COLO668 (cell line): ENCODE results near the gene CFHR4.
"Not testable (repeated sequence)": the region's sequence is repeated elsewhere in the genome, so short reads cannot be mapped to it uniquely, and the experiment has no call there.

Experiments
- DNase-seq: peaks from one replicate; lab custom pipeline; 2025; ENCODE audit not compliant: unreplicated experiment; lab: John Stamatoyannopoulos, UW

CFHR4 gene

DNA sequence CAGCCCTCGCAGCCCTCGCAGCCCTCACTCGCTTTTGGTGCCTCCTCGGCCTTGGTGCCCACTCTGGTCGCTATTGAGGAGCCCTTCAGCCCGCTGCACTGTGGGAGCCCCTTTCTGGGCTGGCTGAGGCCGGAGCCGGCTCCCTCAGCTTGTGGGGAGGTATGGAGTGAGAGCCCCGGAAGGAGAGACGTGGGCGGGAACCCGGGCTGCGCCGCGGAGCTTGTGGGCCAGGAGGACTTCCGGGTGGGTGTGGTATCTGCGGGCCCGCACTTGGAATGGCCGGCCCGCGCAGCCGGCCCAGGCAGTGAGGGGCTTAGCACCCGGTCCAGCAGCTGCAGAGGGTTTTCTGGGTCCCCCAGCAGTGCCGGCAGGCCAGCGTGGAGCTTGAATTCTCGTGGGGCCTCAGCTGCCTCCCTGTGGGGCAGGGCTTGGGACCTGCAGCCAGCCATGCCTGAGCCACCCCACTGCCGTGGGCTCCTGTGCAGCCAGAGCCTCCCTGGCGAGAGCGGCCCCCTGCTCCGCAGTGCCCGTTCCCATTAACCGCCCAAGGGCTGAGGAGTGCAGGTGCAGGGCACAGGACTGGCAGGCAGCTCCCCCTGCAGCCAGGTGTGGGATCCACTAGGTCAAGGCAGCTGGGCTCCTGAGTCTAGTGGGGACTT, 45.8 kb downstream of the CFHR4 start:
- no peak for DNase-seq

DNA sequence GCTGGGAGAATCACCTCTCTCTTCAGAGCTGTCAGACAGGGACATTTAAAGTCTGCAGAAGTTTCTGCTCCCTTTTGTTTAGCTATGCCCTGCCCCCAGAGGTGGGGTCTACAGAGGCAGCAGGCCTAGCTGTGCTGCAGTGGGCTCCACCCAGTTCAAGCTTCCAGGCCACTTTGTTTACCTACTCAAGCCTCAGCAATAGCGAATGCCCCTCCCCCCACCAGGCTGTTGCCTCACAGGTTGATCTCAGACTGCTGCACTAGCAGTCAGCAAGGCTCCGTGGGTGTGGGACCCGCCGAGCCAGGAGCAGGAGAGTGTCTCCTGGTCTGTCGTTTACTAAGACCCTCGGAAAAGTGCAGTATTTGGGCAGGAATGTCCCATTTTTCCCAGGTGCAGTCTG, 53.6 kb downstream of the CFHR4 start:
- peak; percentile 50 for DNase-seq

DNA sequence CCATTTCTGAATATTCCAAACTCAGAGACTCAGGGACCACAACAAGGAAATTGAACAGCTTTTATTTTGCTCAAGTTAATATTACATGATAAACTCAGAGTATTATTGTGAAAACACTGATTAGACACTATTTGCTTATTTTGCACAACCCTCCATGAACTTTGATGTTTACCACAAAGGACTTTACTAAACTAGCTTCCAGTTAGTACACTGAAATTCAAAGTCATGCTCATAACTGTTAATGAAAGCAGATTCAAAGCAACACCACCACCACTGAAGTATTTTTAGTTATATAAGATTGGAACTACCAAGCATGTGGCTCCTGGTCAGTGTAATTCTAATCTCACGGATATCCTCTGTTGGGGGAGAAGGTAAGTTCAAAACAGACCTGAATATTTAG, 55.7 kb downstream of the CFHR4 start, which contains the start of gene CFHR2:
CFHR2 (plus strand) TSS at position 171 of the 400 bp plus-strand sequence; CDS start at position 314, 143 bp downstream.
- not testable (repeated sequence) for DNase-seq

DNA sequence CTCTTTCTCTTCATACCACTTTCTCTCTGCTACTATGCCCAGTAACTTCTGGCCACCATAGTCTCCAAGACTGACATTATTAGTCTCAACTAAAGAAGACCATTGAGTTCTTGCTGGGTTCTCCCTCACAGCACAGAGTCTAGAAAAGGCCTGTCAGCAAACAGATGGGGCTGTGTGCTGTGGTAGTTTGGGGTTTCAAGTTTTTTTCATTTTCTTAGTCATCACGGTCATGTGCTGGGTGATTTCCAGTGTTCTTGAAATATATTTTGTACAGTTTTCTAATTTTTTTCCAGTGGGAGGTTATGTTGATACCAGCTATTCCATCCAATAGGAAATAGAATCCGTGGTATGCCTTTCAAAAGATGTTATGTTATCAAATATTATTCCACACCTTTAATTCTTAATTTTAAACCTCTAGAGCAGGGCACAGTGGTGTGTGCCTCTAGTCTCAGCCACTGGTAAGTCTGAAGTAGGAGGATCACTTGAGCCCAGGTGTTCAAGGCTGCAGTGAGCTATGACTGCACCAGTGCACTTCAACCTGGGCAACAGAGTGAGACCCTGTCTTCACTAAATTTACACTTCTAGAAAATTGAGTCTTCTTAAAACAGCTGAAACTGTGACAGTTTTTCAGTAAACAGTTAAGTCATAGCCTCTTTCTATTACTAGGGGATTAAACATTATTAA, 64.0 kb downstream of the CFHR4 start:
- no peak for DNase-seq

DNA sequence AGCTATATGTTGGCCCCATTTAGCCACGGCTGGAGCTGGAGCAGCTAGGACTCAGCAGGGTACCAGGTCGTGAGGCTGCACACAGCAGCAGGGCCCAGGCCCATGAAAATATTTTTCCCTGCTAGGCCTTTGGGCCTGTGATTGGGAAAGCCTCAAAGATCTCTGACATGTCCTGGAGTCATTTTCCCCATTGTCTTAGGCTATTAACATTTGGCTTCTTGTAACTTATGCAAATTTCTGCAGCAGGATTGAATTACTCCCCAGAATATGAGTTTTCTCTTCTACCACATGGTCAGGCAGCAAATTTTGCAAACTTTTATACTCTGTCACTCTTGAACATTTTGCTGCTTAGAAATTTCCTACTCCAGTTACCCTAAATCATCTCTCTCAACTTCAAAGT, 66.9 kb downstream of the CFHR4 start:
- no peak for DNase-seq

DNA sequence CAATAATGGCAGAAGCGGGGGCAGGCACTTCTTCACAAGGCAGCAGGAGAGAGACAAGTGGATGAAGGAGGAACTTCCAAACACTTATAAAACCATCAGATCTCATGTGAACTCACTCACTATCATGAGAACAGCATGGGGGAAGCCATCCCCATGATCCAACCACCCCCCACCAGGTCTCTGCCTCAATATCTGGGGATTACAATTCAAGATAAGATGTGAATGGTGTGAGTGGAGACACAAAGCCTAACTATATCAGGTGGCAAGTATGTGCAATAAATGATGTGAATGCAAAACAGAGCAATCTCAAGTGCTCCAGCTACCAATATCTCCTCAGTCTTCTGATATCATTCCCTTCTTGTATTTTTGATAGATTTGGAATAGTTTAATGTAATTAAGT, 68.1 kb downstream of the CFHR4 start:
- DNase-seq: no peak

DNA sequence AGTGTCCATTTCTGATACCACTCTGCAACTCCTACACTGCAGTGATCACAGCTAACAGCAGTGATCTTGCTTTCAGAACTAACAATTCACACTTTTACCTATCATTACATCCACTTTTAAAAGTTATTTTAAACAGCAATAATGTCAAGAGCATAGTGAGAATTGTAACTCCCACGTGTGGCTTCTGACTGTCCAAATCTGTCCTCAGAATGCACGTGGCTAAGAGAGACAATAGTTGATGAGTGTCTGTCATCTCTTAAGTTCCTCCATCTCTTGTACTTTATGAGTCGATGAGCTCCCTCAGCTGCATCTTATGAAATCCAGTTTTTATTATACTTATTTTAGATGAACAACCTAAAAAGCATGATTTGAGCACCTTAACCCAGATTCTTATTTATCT, 73.0 kb downstream of the CFHR4 start:
- DNase-seq: no peak
